Measurements from ENCODE around the gene CDH9.

- TF ChIP-seq BHLHE40 (IDR thresholded peaks at IDR 0.05; ENCODE audit: borderline replicate concordance) (no peak), SUZ12 (IDR thresholded peaks at IDR 0.05) (no peak), FOXA1 (IDR thresholded peaks at IDR 0.05) (no peak), FOXK2 (IDR thresholded peaks at IDR 0.05) (no peak), HDGF (IDR thresholded peaks at IDR 0.05; ENCODE audit: borderline replicate concordance) (no peak), SP1 (IDR thresholded peaks at IDR 0.05) (no peak), ELF4 (IDR thresholded peaks at IDR 0.05) (no peak), FOXM1 (IDR thresholded peaks at IDR 0.05; ENCODE audit: borderline replicate concordance) (no peak), NFRKB (IDR thresholded peaks at IDR 0.05) (no peak), CTBP1 (IDR thresholded peaks at IDR 0.05; ENCODE audit: borderline replicate concordance) (no peak), ARNT (IDR thresholded peaks at IDR 0.05) (no peak), L3MBTL2 (conservative IDR thresholded peaks at IDR 0.05) (no peak), PKNOX1 (IDR thresholded peaks at IDR 0.05) (no peak)
Observed at GRCh38 chr5:27048510-27048909, 10.1 kb upstream of the CDH9 start.

Data from HEK293T (cell line).